HG02763 (cell line): ENCODE results near the gene DACH2.

Source experiments
- ATAC-seq: cut with Tn5 transposase; IDR thresholded peaks from one replicate; pipeline ENCODE4 v1.9.1; 2021; ENCODE audit warnings: mild to moderate bottlenecking, moderate library complexity; ENCODE audit not compliant: unreplicated experiment

The DACH2 gene

GRCh38 chrX:86747091-86747490 lies 598.8 kb downstream of the DACH2 start:
- ATAC-seq = no peak

GRCh38 chrX:86805241-86805640 lies 657.0 kb downstream of the DACH2 start:
- ATAC-seq = no peak

- no peak for ATAC-seq
Measured at GRCh38 chrX:86806786-86807185, 658.5 kb downstream of the DACH2 start.

- no peak for ATAC-seq
Measured at GRCh38 chrX:86809651-86810050, 661.4 kb downstream of the DACH2 start.

GRCh38 chrX:86829786-86830185 lies 681.5 kb downstream of the DACH2 start:
- no peak for ATAC-seq

GRCh38 chrX:86830685-86831084 lies 682.4 kb downstream of the DACH2 start:
- no peak for ATAC-seq

- ATAC-seq = no peak
Measured at GRCh38 chrX:86845101-86845500, 696.9 kb downstream of the DACH2 start.
